ENCODE measurements around the gene DUS2. TPM values are rescaled to one million over a fixed set of nuclear protein-coding genes. Genes with fewer than 3 reads are reported as not detected.

The DUS2 gene
- polyA plus RNA-seq, 1 donor (not counting 4 experiments of a cell fraction or from before 2014, with no cell fraction given), result 22.9 TPM

DNA sequence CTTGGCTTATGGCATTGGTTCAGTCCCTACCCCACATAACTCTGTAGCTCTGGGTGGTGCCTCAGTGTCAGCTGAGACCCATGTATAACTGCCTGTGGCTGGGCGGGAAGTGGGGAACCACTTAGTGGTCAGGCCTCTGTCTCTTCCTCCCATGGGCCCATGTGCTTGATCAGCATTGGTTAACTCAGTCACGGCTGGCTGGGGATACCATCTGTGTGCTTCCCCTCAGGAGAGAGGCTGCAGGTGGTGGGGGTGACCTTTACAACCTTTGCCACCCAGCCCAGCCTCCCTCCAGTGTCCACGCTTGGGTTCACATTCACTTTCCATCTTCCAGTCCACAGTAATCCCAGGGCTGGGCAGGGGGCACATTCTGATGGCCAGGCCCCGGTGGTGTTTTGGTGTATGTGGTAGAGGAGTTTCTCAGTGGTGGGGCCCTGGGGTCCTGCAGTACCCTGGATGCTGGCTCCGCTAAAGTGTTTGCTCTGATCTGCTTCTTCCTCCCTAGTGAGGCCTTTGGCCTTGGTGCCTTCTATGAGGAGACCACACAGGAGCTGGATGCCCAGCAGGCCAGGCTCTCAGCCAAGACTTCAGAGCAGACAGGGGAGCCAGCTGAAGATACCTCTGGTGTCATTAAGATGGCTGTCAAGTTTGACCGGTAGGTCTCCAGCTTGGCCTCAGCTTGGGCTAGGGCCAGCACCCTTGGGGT lies 51.9 kb downstream of the DUS2 start:
- Histone ChIP-seq H3K9me1 (ENCODE audit: control insufficient read depth, extremely low read depth, insufficient read depth, low read length) (peaks cover 2% of the 10 kb centered on the region), H4K20me1 (ENCODE audit: control insufficient read depth, extremely low read depth, insufficient read depth, low read length) (peaks cover 5% of the 10 kb centered on the region), H3K27me3 (ENCODE audit: control insufficient read depth, extremely low read depth, insufficient read depth, low read length) (no peaks in the 10 kb centered on the region), H3K4me1 (ENCODE audit: control insufficient read depth, extremely low read depth, insufficient read depth, low read length) (peaks cover 14% of the 10 kb centered on the region), H3K4me2 (ENCODE audit: control insufficient read depth, extremely low read depth, insufficient read depth, low read depth, low read length) (no peak overlapping the region), H3K9ac (ENCODE audit: control insufficient read depth, extremely low read depth, insufficient read depth, low read length) (no peak overlapping the region), H3K79me2 (ENCODE audit: control insufficient read depth, insufficient read depth, low read length) (no peaks in the 10 kb centered on the region), H2AFZ (ENCODE audit: control insufficient read depth, low read length) (no peak overlapping the region), H3K27ac (ENCODE audit: control insufficient read depth, insufficient read depth, low read length) (no peak overlapping the region), H3K4me3 (ENCODE audit: control insufficient read depth in 2 of 3, extremely low read depth in 1 of 3, insufficient read depth in 2 of 3, low read depth in 1 of 3, low read length in 3 of 3) (no peak overlapping the region), H3K9me3 (ENCODE audit: control insufficient read depth, low read depth, low read length) (no peaks in the 10 kb centered on the region), H3K36me3 (ENCODE audit: control insufficient read depth in 2 of 2, extremely low read depth in 1 of 2, insufficient read depth in 2 of 2, low read length in 2 of 2) (peaks cover 53 to 63% of the 10 kb centered on the region in 2 experiments)
- DNase-seq (ENCODE audit: low read depth, low spot score) (no peak), FAIRE-seq (no peak)
- TF ChIP-seq EZH2 (IDR thresholded peaks at IDR 0.05; ENCODE audit: low read length), result no peak
- TF ChIP-seq, protein P1, sequence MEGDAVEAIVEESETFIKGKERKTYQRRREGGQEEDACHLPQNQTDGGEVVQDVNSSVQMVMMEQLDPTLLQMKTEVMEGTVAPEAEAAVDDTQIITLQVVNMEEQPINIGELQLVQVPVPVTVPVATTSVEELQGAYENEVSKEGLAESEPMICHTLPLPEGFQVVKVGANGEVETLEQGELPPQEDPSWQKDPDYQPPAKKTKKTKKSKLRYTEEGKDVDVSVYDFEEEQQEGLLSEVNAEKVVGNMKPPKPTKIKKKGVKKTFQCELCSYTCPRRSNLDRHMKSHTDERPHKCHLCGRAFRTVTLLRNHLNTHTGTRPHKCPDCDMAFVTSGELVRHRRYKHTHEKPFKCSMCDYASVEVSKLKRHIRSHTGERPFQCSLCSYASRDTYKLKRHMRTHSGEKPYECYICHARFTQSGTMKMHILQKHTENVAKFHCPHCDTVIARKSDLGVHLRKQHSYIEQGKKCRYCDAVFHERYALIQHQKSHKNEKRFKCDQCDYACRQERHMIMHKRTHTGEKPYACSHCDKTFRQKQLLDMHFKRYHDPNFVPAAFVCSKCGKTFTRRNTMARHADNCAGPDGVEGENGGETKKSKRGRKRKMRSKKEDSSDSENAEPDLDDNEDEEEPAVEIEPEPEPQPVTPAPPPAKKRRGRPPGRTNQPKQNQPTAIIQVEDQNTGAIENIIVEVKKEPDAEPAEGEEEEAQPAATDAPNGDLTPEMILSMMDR (optimal IDR thresholded peaks at IDR 0.05 in 1 of 3, IDR thresholded peaks at IDR 0.05 in 1 of 3, conservative IDR thresholded peaks at IDR 0.05 in 1 of 3; ENCODE audit: extremely low read depth in 1 of 3, insufficient read depth in 2 of 3, low read length in 3 of 3), result no peak
- dilution Hi-C loops (cut with MboI; ENCODE audit: extremely low pct_ligation_motif_present, low sequenced_read_pairs), result no loop called here

DNA sequence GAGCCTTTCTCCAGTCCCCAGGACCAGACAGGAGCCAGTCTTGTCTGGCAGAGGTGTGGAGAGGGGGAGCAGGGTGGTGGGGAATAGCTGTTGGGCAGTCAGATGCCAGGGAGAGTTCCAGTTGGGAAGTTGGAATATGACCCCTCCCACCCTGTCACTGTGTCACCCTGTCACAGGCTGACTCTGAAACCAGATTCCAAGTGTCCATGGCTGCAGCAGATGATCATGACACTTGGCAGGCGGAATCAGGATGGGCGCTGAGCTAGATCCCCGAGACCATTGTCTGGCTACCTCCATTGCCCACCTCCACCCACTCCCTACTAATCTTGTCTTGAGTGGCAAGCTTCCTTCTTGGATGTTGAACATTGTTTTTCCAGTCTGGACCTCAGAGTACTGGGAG lies 52.9 kb downstream of the DUS2 start:
- no peak overlapping the region for H3K27ac ChIP-seq (ENCODE audit: control insufficient read depth, insufficient read depth, low read length)
- FAIRE-seq (no peak), DNase-seq (ENCODE audit: low read depth, low spot score) (no peak)
- dilution Hi-C loops (cut with MboI; ENCODE audit: extremely low pct_ligation_motif_present, low sequenced_read_pairs), result no loop called here
- H3K4me2 ChIP-seq (ENCODE audit: control insufficient read depth, extremely low read depth, insufficient read depth, low read depth, low read length), result no peak overlapping the region
- peaks cover 47 to 56% of the 10 kb centered on the region in 2 experiments for H3K36me3 ChIP-seq (ENCODE audit: control insufficient read depth in 2 of 2, extremely low read depth in 1 of 2, insufficient read depth in 2 of 2, low read length in 2 of 2)
- H3K79me2 ChIP-seq (ENCODE audit: control insufficient read depth, insufficient read depth, low read length), result no peaks in the 10 kb centered on the region
- H2AFZ ChIP-seq (ENCODE audit: control insufficient read depth, low read length), result no peak overlapping the region
- TF ChIP-seq EZH2 (IDR thresholded peaks at IDR 0.05; ENCODE audit: low read length), result no peak
- TF ChIP-seq, protein P1 (optimal IDR thresholded peaks at IDR 0.05 in 1 of 3, IDR thresholded peaks at IDR 0.05 in 1 of 3, conservative IDR thresholded peaks at IDR 0.05 in 1 of 3; ENCODE audit: extremely low read depth in 1 of 3, insufficient read depth in 2 of 3, low read length in 3 of 3), result no peak
- no peaks in the 10 kb centered on the region for H3K27me3 ChIP-seq (ENCODE audit: control insufficient read depth, extremely low read depth, insufficient read depth, low read length)
- H4K20me1 ChIP-seq (ENCODE audit: control insufficient read depth, extremely low read depth, insufficient read depth, low read length), result peaks cover 3% of the 10 kb centered on the region
- no peak overlapping the region for H3K9ac ChIP-seq (ENCODE audit: control insufficient read depth, extremely low read depth, insufficient read depth, low read length)
- H3K4me3 ChIP-seq (ENCODE audit: control insufficient read depth in 2 of 3, extremely low read depth in 1 of 3, insufficient read depth in 2 of 3, low read depth in 1 of 3, low read length in 3 of 3), result no peak overlapping the region
- no peaks in the 10 kb centered on the region for H3K9me3 ChIP-seq (ENCODE audit: control insufficient read depth, low read depth, low read length)
- peaks cover 14% of the 10 kb centered on the region for H3K4me1 ChIP-seq (ENCODE audit: control insufficient read depth, extremely low read depth, insufficient read depth, low read length)
- H3K9me1 ChIP-seq (ENCODE audit: control insufficient read depth, extremely low read depth, insufficient read depth, low read length), result peaks cover 2% of the 10 kb centered on the region
